Cerebellar nuclear complex (tissue), 1 donor: ENCODE results near the gene GUK1.

ENCODE experiments used
- DNase-seq, 2 experiments: peaks; one replicate each; lab custom pipeline; 2025; lab: John Stamatoyannopoulos, UW

The GUK1 gene

DNA sequence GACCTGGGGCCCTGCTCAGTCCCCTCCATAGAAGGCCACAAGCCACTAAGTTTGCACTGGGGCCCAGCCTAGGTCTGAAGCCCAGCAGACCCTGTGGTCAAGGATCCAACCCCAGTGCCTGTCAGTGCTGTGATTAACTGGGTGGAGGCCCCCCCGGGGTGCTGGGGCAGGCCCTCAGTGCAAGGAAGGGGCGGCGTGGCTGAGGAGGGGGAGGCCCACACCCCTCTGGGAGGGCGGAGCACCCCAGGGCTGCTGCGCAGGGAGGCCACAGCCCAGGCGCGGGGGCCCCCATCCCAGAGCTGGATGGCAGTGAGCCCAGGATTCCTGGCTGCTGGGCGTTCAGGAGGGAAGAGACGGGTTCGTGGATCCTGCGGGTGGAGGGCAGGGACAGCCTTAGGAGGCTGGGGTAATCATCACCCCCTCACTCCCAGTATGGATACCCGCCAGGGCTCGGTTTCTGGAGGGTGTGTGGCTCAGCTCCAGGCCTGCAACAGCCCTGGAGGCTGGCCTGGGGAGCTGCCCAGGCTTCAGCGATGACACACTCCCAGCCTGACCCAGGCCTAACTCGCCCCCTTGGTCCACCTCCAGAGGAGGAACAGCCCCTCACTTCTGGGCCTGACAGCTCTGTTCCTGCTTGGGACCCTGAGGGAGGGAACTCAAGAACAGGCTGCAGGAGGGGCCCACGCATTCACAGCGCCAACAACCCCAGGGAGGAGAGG, 10.5 kb downstream of the GUK1 start:
- no peak for DNase-seq

- no peak for DNase-seq
These were observed 11.3 kb downstream of the GUK1 start for GRCh38 chr1:228151180-228151925.

- no peak for DNase-seq
These were observed 12.2 kb downstream of the GUK1 start for GRCh38 chr1:228152097-228152917.

- DNase-seq = no peak
These were observed 12.8 kb downstream of the GUK1 start for GRCh38 chr1:228152918-228153258.

GRCh38 chr1:228154021-228154669, 14.1 kb downstream of the GUK1 start:
- no peak for DNase-seq

GRCh38 chr1:228154670-228155571, 14.8 kb downstream of the GUK1 start:
- no peak for DNase-seq

GRCh38 chr1:228155596-228156514, 15.8 kb downstream of the GUK1 start:
- DNase-seq = no peak

GRCh38 chr1:228156515-228156881, 16.4 kb downstream of the GUK1 start:
- DNase-seq = no peak

DNA sequence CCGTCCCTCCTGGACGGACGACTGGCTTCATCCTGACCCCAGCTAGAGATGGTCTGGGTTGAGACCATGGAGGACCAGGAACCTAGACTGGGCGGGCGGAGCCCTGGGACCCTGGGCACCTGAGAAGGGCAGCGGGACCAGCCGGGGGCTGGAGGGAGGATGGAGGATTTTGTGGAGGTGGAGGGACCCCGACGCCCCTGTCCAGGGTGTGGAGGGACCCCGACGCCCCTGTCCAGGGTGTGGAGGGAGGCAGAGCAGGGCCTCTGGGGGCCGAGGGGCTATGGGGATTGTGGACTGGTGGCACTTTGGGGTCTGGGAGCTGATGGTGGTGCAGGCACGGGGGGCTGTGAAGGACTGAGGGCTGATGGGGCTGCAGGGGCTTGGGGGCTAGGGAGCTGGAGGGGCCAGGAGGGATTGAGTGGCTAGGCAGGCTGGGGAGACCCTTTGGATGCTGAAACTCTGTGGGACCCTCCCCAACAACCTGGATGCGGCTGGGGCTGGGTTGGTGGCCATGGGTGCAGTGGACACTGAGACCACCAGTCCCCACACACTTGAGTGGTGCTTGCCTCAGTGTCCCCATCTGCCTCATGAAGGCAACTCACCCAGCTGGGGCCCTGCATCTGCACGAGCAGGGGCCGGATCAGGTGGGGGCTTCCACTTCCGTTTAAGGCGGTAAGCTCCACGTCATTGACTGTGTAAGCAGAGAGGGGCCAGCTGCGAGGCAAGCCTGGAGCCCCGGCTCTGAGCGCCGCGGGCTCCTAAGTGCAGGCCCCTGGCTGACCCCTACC, 17.1 kb downstream of the GUK1 start:
- DNase-seq = no peak

- DNase-seq = no peak
These were observed 17.6 kb downstream of the GUK1 start for GRCh38 chr1:228157729-228158126.

DNA sequence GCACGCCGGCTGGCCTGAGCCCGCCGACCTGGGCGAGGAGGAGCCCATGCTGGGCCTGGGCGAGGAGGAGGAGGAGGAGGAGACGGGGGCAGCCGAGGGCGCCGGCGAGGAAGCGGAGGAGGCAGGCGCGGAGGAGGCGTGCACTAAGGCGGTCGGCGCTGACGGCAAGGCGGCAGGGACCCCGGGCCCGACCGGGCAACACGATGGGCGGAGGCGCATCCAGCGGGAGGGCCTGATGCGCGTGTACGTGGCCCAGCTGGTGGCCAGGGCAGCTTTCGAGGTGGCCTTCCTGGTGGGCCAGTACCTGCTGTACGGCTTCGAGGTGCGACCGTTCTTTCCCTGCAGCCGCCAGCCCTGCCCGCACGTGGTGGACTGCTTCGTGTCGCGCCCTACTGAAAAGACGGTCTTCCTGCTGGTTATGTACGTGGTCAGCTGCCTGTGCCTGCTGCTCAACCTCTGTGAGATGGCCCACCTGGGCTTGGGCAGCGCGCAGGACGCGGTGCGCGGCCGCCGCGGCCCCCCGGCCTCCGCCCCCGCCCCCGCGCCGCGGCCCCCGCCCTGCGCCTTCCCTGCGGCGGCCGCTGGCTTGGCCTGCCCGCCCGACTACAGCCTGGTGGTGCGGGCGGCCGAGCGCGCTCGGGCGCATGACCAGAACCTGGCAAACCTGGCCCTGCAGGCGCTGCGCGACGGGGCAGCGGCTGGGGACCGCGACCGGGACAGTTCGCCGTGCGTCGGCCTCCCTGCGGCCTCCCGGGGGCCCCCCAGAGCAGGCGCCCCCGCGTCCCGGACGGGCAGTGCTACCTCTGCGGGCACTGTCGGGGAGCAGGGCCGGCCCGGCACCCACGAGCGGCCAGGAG, 18.3 kb downstream of the GUK1 start:
- DNase-seq = no peak

GRCh38 chr1:228159008-228159665, 19.1 kb downstream of the GUK1 start:
- DNase-seq = no peak

- no peak for DNase-seq
These were observed 20.2 kb downstream of the GUK1 start for GRCh38 chr1:228160201-228160761.

- DNase-seq = no peak
These were observed 21.3 kb downstream of the GUK1 start for GRCh38 chr1:228161362-228161761.

DNA sequence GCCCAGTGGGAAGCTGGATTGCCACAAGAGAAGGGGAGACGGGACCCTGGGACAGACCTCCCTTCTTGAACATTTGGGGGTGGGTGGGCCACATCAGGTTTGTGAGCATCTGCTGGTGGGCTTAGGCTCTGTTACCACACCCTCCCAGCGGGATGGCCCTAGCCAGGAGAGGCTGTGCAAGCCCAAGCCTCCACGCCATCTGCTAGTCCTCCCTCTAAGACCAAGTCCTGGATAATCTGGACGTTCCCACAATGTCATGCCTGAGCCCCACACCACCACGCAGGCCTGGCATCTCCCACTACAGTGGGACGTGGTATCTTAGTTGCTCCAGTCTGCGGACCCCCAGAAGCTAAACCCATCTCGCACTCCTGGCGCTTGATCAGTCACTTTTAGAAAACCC, 21.8 kb downstream of the GUK1 start:
- DNase-seq = no peak

DNA sequence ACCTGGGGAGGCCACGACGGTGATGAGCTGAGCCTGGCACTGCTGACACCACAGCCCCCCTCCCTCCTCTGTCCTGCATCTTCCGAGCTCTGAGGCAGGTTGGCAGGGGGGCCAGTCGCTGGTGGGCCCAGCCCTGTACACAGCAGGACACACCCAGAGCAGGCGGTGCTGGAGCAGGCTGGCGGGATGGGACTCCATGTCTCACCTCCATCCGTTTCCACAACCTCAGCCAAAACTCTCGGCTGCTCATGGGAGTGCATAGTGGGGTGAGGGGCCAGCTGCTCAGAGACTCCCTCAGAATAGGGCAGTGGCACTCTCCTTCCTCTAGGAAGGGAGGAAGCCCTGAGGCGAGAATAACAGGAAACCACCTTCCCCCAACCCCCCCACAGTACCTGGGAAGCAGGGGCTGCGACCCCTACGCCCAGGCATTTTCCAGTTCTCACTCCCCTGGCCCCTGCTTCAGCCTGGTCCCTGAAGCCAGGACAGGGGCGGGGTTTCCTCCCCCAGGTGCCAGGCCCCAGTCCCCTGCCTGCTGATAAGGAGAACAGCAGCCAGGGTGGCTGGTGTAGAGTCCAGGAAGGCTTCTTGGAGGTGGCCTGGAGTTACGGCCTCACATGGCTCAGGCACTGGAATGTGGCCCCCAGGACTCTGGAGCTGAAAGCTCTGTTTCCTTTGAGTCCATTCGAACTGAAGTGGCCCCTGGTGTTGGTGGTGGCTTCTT, 22.4 kb downstream of the GUK1 start:
- DNase-seq = no peak
